Measurements from ENCODE around the gene ANKRD36C.
"Not testable (repeated sequence)": the region's sequence is repeated elsewhere in the genome, so short reads cannot be mapped to it uniquely, and the experiment has no call there.

Gene ANKRD36C

GRCh38 chr2:96019909-96020590 is 28.4 kb upstream of the ANKRD36C start:
- DNase-seq (ENCODE audit: extremely low spot score); CTCF ChIA-PET; POLR2A ChIA-PET: not testable (repeated sequence)

DNA sequence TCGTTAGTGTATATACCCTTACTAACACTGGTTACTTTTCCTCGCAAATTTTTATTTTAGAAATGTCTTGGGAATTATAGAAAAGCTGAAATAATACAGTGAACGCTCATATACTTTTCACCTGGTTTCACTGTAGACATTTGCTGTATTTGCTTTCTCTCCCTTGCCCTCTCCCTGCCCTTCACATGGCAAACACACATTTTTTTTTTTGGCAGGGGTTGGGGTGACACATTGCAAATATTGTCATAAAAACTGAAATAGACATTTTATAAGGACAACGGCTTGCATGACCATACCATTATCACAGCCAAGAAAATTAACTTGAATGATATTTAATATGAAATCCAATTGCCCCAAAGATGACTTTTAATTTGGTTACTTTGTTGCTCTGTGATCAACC is 24.7 kb upstream of the ANKRD36C start:
- DNase-seq (ENCODE audit: extremely low spot score); CTCF ChIA-PET; POLR2A ChIA-PET: not testable (repeated sequence)

GRCh38 chr2:96012792-96013264 is 21.2 kb upstream of the ANKRD36C start:
- CTCF ChIA-PET = interaction anchor here (1.0 to 1.1 kb wide), 2 partner anchors 9 to 20 kb away, joined by 4 read pairs; no protein-coding TSS in a partner anchor
- POLR2A ChIA-PET; DNase-seq (ENCODE audit: extremely low spot score): not testable (repeated sequence)

DNA sequence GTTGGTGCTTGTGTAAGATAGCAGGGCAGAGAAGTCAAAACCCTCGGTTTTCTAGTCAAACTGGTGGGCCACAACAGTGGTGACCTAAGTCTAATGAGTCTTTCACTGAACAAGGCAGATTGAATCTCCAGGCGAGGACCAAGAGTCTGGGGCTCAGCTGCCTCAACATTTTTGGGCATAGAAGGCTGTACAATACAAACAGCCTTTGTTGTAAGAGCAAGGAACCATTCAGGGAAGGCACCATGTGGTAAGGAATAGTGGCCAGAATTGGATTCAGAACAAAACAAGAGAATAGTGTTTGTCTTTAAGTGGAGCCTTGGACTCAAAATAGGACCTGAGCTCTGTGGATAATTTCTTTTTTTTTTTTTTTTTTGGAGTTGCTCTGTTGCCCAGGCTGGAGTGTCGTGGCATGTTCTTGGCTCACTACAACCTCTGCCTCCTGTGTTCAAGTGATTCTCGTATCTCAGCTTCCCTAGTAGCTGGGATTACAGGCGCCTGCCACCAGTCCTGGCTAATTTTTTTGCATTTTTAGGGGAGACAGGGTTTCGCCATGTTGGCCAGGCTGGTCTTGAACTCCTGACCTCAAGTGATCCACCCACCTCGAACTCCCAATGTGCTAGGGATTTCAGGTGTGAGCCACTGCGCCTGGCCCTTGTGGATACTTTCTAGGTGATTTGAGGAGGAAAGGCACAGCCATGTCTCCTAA is 20.6 kb upstream of the ANKRD36C start:
- CTCF ChIA-PET = interaction anchor here (1.0 to 1.1 kb wide), 2 partner anchors 10 to 20 kb away, joined by 4 read pairs; no protein-coding TSS in a partner anchor
- DNase-seq (ENCODE audit: extremely low spot score); POLR2A ChIA-PET: not testable (repeated sequence)

DNA sequence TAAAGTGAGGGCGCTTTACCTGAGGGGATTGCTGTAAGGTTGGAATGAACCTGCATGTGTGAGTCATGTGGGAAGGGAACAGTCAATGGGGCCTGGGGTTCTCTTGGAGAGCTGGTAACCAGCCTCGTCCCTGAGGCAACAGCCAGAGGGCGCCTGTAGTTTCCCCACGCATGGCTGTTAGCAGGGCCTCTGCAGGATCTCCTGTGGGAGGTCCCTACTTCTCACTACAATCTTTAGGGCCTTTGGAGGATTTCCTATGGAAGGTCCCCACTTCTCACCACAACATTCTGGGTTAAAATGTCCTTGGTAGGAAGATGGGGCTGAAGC is 19.5 kb upstream of the ANKRD36C start:
- DNase-seq (ENCODE audit: extremely low spot score); CTCF ChIA-PET; POLR2A ChIA-PET: not testable (repeated sequence)
- TF ChIP-seq, protein P1, sequence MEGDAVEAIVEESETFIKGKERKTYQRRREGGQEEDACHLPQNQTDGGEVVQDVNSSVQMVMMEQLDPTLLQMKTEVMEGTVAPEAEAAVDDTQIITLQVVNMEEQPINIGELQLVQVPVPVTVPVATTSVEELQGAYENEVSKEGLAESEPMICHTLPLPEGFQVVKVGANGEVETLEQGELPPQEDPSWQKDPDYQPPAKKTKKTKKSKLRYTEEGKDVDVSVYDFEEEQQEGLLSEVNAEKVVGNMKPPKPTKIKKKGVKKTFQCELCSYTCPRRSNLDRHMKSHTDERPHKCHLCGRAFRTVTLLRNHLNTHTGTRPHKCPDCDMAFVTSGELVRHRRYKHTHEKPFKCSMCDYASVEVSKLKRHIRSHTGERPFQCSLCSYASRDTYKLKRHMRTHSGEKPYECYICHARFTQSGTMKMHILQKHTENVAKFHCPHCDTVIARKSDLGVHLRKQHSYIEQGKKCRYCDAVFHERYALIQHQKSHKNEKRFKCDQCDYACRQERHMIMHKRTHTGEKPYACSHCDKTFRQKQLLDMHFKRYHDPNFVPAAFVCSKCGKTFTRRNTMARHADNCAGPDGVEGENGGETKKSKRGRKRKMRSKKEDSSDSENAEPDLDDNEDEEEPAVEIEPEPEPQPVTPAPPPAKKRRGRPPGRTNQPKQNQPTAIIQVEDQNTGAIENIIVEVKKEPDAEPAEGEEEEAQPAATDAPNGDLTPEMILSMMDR (IDR thresholded peaks at IDR 0.05; ENCODE audit: control extremely low read depth, extremely low read depth, low read depth, missing control alignments) = peak; percentile 27

GRCh38 chr2:96010320-96011128 is 18.9 kb upstream of the ANKRD36C start:
- POLR2A ChIA-PET = not testable (repeated sequence)
- peak; percentile 82 for DNase-seq (ENCODE audit: extremely low spot score)
- CTCF ChIA-PET = interaction anchor here (1.3 to 1.7 kb wide), 2 partner anchors 12 to 18 kb away, joined by 3 to 5 read pairs; no protein-coding TSS in a partner anchor

- CTCF ChIA-PET = interaction anchor here (1.3 to 1.7 kb wide), 3 partner anchors 13 to 753 kb away, joined by 3 to 5 read pairs (median 3); no protein-coding TSS in a partner anchor
- POLR2A ChIA-PET; DNase-seq (ENCODE audit: extremely low spot score): not testable (repeated sequence)
Measured at GRCh38 chr2:96009833-96010232, 18.2 kb upstream of the ANKRD36C start.

- CTCF ChIA-PET; DNase-seq (ENCODE audit: extremely low spot score): not testable (repeated sequence)
- POLR2A ChIA-PET = interaction anchor here (0.5 kb wide), 1 partner anchor 485 kb away, joined by 3 read pairs; no protein-coding TSS in a partner anchor
Measured at GRCh38 chr2:96008051-96008450, 16.4 kb upstream of the ANKRD36C start.

DNA sequence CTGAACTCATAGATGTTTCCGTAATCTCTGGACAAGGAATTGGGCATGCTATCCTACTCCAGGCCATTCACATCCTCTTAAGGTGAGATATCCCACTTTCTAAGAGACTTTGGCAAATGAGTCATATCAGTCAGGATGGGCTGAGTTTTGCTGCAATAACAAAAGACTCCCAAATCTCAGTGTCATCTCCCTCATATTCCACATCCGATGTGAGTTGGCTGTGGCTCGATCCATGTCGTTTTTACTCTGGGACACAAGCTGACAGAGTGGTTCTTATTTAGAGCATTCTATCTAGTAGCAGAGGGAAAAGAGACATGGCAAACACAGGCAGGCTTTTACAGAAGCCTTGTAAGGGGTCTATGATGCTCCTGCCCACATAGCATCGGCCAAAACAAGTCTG is 14.6 kb upstream of the ANKRD36C start:
- CTCF ChIA-PET = interaction anchor here (1.1 kb wide), 1 partner anchor 13 kb away, joined by 6 read pairs; no protein-coding TSS in a partner anchor
- DNase-seq (ENCODE audit: extremely low spot score); POLR2A ChIA-PET: not testable (repeated sequence)

- CTCF ChIA-PET = interaction anchor here (0.6 to 2.8 kb wide), 41 partner anchors 8 to 808 kb away, joined by 3 to 43 read pairs (median 4); partner anchors contain the start of genes ADRA2B, ASTL, NEURL3 and STARD7
- DNase-seq (ENCODE audit: extremely low spot score); POLR2A ChIA-PET: not testable (repeated sequence)
- TF ChIP-seq, protein P1 (IDR thresholded peaks at IDR 0.05; ENCODE audit: control extremely low read depth, extremely low read depth, low read depth, missing control alignments) = peak; percentile 72
Measured at GRCh38 chr2:95992520-95993272, 1.1 kb upstream of the ANKRD36C start.

DNA sequence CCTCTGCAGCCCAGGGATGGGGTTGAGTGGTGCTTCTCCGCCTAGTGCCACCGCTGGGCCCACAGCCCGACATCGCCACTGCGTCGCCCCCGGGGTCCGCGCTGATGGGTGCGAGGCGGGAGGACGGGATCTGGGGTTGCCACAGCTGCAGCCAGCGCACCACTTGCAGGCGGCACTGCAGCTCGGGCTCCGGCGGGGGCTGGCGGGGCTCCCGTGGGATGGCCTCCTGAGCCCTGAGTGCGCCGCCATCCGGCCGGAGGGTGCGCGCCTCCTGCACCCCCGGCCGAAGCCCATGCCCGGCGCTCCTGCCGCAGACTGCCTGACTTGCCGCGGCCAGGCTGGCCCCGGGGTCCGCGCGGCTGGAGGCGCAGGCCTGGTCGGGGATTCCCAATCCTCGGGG is 478 bp upstream of the ANKRD36C start:
- CTCF ChIA-PET = interaction anchor here (0.6 to 2.8 kb wide), 38 partner anchors 9 to 551 kb away, joined by 3 to 43 read pairs (median 4); partner anchors contain the start of genes ADRA2B, ASTL, NEURL3 and STARD7
- DNase-seq (ENCODE audit: extremely low spot score); POLR2A ChIA-PET: not testable (repeated sequence)

DNA sequence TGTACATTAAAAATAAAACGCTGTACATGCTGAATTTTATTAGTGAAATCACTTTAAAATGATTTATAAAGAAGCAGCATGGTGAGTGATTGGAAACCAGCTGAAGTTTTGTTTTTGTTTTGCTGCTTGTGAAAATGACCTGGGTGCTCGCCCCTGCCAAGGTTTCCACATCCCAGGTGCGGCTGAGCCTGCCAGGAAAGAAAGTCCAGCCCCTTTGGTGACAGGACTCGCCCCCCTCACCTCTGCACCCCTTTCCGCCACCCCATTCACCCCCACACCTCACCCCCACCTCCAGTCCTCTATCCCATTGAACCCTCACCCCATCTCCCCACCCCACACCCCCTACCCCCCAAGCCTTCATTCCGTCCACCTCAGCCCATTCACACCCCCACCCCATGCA is 740 bp downstream of the ANKRD36C start:
- CTCF ChIA-PET = interaction anchor here (0.7 to 2.8 kb wide), 2 partner anchors 117 to 126 kb away, joined by 4 to 12 read pairs; partner anchors contain the start of gene ADRA2B
- POLR2A ChIA-PET; DNase-seq (ENCODE audit: extremely low spot score): not testable (repeated sequence)

- DNase-seq (ENCODE audit: extremely low spot score); CTCF ChIA-PET; POLR2A ChIA-PET: not testable (repeated sequence)
Measured at GRCh38 chr2:95951662-95952061, 40.0 kb downstream of the ANKRD36C start.

GRCh38 chr2:95948039-95948438 is 43.6 kb downstream of the ANKRD36C start:
- CTCF ChIA-PET, POLR2A ChIA-PET: not testable (repeated sequence)

More at GRCh38 chr2:95948039-95948438, 43.6 kb downstream of the ANKRD36C start:
- DNase-seq (ENCODE audit: extremely low spot score) = not testable (repeated sequence)

Measured in GM10248 (cell line).